ENCODE measurements around the gene ZNF366.

ZNF366 gene

DNA sequence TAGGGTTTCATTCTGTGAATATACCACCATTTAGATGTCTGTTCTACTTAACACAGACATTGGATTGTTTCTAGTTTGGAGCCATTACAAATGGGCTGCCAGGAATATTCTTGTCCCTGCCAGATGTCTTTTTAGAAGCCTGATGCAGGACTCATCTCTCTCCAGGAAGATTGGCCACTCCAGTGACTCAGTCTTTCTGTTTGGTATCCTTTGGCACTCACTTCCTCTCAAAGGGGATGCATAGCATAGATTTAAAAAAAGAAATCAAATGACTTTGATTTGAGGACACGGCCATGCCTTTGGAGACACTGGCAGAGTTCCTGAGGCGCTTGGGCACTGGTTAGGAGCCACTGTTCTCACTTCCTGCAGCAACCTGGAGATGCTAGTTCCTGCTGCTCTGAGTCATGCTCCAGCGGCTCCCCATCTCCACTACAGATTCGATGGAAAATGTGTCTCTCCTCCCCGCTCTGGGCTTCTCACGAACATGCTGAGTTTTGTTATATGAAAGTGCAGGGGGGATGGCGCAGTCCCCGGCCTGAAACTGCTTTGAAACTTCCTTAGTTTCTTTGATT, 3.5 kb upstream of the ZNF366 start:
- TF ChIP-seq, protein P1, sequence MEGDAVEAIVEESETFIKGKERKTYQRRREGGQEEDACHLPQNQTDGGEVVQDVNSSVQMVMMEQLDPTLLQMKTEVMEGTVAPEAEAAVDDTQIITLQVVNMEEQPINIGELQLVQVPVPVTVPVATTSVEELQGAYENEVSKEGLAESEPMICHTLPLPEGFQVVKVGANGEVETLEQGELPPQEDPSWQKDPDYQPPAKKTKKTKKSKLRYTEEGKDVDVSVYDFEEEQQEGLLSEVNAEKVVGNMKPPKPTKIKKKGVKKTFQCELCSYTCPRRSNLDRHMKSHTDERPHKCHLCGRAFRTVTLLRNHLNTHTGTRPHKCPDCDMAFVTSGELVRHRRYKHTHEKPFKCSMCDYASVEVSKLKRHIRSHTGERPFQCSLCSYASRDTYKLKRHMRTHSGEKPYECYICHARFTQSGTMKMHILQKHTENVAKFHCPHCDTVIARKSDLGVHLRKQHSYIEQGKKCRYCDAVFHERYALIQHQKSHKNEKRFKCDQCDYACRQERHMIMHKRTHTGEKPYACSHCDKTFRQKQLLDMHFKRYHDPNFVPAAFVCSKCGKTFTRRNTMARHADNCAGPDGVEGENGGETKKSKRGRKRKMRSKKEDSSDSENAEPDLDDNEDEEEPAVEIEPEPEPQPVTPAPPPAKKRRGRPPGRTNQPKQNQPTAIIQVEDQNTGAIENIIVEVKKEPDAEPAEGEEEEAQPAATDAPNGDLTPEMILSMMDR (IDR thresholded peaks at IDR 0.05) = no peak

DNA sequence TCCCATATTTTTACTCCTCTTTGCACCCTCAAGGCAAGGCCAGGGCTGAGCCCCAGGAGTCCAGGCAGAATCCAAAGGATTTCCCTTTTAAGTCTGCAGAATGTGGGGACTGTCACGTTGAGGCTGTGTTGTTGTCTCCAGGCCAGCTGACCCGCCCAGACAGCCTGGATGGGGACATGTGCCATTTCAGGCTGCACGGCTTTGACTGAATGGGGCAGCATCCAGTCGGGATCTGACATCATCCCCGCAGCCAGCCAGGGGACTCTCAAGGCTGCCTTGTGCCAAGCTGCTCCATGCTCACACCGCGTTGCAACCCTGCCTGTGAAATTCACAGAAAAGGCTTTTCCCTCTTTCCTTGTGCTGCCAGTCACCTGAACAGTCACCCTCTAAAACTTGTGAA, 2.2 kb upstream of the ZNF366 start:
- TF ChIP-seq, protein P1 (IDR thresholded peaks at IDR 0.05) = no peak

DNA sequence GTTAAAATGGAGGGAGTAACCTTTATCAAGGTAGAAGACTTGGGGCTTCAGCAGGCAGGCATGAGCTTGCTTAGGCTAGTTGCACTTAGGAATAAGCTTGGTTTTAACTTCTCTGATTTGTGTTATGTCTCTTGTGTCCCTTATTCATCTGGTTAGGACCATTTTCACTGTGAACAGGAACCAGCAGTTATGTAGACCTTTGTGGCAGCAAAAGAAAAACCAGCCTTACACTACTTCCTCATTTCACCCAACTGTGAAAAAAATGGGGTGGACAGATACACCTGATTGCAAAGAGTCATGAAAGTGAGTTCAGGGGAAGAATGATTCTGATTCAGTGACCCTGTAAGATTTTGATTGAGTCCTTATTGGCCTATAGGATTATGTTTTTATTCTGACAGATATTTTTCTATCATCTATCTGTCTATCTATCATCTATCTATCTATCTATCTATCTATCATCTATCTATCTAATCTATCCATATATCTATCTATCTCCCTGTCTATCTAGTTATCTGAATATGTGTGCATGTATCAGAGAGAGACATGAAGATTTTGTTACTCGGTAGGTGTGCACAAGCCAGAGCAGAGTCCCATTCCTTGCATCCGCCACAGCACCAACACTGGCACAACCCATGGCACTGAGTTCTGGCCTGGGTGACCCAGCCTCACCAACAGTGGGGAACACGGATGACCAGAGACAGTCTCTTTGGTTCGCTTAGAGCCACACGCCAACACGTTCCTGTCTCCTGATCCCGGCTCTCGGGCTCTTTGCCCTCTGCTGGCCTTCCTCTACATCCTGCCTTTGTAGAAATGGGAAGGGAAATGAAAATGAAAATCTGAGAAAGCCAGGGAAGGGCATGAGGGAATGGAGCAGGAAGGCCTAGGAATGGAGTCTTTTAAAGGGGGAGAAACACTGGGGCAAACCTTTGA, 1.3 kb upstream of the ZNF366 start:
- TF ChIP-seq, protein P1 (IDR thresholded peaks at IDR 0.05) = no peak

DNA sequence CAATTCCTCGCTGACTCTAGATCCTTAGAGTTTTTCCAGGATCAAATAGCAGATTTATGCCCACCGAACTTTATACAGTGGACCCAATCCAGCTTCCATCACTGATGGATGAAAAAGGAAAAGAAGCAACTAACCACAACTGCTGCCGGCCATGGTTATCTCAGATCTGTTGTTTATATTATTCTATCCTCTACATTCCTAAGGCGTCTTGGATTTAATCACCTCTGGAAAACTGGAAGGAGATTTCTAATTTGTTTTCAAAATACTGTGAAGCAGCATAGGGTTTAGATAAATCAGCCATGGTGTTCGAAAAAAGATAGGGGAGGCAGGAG, 663 bp upstream of the ZNF366 start:
- TF ChIP-seq, protein P1 (IDR thresholded peaks at IDR 0.05) = no peak

DNA sequence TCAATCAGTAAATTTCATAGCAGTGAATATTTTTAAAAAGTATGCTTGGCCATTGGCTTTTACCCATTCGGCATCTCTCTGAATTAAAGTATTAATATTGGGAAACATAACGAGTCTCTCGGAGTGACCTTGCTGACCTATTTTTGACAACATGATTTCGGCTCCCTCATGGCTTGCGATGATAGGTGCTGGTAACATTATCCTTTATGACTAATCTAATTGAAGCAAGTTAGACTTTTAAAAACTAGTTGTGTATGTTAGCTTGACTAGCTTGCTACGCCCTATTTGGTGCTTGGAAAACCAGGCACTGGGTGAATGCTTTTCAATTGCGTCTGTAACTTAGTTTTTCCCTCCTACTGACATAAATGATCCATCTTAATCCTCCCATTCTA, 1.1 kb downstream of the ZNF366 start:
- TF ChIP-seq, protein P1 (IDR thresholded peaks at IDR 0.05) = no peak

DNA sequence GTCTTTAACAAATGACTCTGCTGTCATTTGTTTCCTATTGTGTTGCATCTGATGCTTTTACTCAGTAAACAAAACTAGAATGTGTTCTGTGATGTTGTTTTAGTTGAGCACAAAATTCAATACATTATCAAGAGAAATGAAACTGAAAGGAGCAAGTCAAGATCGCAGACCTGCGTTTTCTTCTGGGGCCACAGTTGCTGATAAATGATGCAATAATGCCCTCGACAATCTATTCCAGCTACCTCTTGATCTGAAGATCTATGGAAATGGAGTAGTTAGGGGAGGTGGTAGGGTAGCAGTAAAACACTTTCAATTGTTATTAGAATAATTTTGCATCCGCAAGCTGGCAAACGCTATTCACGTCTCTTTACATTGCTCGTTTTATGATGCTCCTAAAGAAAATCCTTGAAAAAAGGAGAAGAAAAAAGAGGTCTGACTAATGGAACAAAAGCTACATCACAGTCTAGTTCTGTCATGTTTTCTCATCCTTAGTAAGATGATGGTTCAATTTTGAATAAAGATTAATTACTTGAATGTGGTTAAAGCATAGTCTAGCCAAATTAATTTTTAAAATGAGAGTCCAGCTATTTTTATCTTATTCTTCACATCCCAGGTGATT, 1.6 kb downstream of the ZNF366 start:
- TF ChIP-seq, protein P1 (IDR thresholded peaks at IDR 0.05) = no peak

DNA sequence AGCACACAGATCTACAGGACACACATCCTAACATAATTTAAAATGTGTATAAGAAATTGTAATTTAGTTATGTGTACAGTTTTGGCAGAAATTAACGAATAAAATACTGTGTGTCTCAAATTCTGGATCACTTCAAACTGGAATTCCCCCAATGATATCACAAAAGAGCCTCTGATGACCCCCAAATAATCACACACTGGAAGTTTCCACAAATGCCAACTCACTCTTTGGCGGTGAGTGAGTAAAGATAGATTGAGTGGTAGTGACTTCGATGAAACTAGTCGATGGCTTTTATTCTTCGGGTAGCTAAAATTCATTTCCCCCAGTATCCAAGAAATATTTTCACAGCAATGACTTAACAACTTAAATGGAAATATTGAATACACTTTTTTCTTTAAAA, 2.2 kb downstream of the ZNF366 start:
- TF ChIP-seq, protein P1 (IDR thresholded peaks at IDR 0.05) = no peak
